ENCODE data around the gene FARP1. TPM values are rescaled to one million over a fixed set of nuclear protein-coding genes. Genes with fewer than 3 reads are reported as not detected.

FARP1 gene
- total RNA-seq, 1 donor from 2014 or later = 278 TPM

DNA sequence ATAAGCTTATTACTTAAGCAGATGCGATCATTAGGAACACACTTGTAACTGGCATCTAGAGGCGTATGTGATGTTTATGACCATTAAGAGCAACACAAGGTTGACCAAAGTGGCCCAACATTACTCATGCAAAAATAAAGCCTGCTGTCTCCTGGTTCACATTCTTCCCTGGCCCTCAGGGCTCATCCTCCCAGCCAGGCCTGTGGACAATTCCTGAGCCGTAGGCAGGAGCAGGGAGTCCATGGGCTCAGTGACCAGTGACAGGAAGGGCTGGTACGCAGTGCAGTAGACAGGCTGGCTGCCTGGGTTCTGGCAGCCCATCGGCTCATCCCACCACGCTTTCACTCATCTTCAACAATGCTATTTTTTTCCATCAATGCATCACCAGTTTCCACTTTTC lies 328.0 kb downstream of the FARP1 start:
- no peaks in the 10 kb centered on the region for H3K27me3 Mint-ChIP-seq
- H3K9me3 Mint-ChIP-seq (ENCODE audit: low read depth) = no peaks in the 10 kb centered on the region
- H3K27ac Mint-ChIP-seq = no peak overlapping the region
- TF ChIP-seq, protein P1, sequence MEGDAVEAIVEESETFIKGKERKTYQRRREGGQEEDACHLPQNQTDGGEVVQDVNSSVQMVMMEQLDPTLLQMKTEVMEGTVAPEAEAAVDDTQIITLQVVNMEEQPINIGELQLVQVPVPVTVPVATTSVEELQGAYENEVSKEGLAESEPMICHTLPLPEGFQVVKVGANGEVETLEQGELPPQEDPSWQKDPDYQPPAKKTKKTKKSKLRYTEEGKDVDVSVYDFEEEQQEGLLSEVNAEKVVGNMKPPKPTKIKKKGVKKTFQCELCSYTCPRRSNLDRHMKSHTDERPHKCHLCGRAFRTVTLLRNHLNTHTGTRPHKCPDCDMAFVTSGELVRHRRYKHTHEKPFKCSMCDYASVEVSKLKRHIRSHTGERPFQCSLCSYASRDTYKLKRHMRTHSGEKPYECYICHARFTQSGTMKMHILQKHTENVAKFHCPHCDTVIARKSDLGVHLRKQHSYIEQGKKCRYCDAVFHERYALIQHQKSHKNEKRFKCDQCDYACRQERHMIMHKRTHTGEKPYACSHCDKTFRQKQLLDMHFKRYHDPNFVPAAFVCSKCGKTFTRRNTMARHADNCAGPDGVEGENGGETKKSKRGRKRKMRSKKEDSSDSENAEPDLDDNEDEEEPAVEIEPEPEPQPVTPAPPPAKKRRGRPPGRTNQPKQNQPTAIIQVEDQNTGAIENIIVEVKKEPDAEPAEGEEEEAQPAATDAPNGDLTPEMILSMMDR (IDR thresholded peaks at IDR 0.05; ENCODE audit: unreplicated experiment) = no peak
- no peak overlapping the region for H3K4me3 Mint-ChIP-seq (ENCODE audit: low read depth)
- H3K36me3 Mint-ChIP-seq (ENCODE audit: insufficient read depth) = peaks cover 15% of the 10 kb centered on the region
- no peak for DNase-seq (ENCODE audit: low spot score, unreplicated experiment)
- H3K4me1 Mint-ChIP-seq (ENCODE audit: low read depth) = peaks cover 28% of the 10 kb centered on the region

DNA sequence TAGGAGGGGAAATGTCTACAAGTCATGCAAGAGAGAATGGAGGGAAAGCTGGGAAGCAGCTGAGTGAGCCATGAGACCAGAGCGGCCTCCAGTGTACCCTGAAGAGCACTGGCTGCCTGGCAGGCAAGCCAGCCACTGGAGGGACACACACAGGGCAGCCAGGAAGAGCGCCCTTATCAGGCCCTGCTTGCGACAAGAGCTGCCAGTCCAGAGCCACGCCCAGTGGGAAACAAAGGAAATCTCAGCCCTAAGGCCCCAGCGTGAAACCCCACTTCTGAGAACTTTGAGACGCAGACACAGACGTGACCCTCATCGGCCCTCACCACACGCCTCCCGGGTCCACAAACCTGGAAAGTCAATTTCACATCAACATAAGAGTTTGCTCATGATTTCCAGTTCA lies 329.0 kb downstream of the FARP1 start:
- Mint-ChIP-seq H3K4me1 (ENCODE audit: low read depth) (peaks cover 36% of the 10 kb centered on the region), H3K9me3 (ENCODE audit: low read depth) (no peaks in the 10 kb centered on the region), H3K27ac (peak overlapping the region; percentile 45), H3K4me3 (ENCODE audit: low read depth) (no peak overlapping the region), H3K27me3 (no peaks in the 10 kb centered on the region), H3K36me3 (ENCODE audit: insufficient read depth) (peaks cover 15% of the 10 kb centered on the region)
- DNase-seq (ENCODE audit: low spot score, unreplicated experiment) = no peak
- TF ChIP-seq, protein P1 (IDR thresholded peaks at IDR 0.05; ENCODE audit: unreplicated experiment) = no peak

DNA sequence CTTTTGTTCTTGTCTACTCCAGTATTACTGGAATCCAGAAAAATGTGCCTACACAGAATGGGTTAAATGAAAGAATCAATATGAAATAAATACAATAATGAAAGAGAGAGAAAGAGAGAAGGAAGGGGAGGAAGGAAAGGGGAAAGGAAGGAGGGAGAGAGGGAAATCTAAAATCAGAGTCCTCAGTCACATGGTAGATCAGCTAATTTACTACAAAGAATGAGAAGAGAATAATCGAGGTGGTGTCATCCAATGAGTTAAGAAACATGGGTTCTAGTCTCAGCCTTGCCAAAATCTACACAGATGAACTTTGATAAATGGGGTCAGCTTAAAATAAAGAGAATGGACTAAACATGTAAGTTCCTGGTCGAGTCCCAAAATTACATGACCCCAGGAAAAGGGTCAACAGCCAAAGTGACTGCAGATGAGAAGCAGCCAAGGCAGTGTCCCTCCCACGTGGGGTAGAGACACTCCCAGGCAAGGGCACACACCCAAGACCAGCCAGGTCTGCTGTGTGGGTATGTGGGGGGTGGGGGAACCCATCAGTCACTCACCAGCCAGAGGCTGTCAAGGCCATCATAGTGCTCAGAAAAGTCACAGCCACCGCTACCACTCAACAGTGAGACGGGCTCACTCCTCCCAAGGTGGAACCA lies 330.4 kb downstream of the FARP1 start:
- no peaks in the 10 kb centered on the region for H3K9me3 Mint-ChIP-seq (ENCODE audit: low read depth)
- TF ChIP-seq, protein P1 (IDR thresholded peaks at IDR 0.05; ENCODE audit: unreplicated experiment) = no peak
- peak overlapping the region; percentile 90 for H3K27ac Mint-ChIP-seq
- H3K27me3 Mint-ChIP-seq = no peaks in the 10 kb centered on the region
- H3K36me3 Mint-ChIP-seq (ENCODE audit: insufficient read depth) = peaks cover 14% of the 10 kb centered on the region
- H3K4me1 Mint-ChIP-seq (ENCODE audit: low read depth) = peaks cover 37% of the 10 kb centered on the region
- DNase-seq (ENCODE audit: low spot score, unreplicated experiment) = no peak
- H3K4me3 Mint-ChIP-seq (ENCODE audit: low read depth) = no peak overlapping the region

DNA sequence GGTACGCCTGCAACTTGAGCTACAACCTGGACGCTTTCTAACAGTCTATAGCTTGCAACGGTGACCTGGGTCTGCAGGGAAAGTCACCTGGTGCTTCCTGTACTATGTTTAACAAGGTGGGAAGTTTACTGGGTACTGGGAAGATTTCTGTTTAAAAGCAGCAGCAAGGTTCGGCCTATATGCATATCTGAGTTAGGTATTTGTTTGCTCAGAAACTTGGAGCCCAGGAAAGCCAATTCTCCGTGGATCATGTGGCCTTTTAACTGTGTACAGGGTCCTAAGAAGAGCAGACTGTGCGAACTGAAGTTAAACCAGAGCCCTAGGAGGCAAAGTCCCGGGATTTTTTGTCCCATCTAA lies 330.9 kb downstream of the FARP1 start:
- DNase-seq (ENCODE audit: low spot score, unreplicated experiment) = no peak
- Mint-ChIP-seq H3K27ac (peak overlapping the region; percentile 90), H3K9me3 (ENCODE audit: low read depth) (no peaks in the 10 kb centered on the region), H3K4me1 (ENCODE audit: low read depth) (peaks cover 37% of the 10 kb centered on the region), H3K36me3 (ENCODE audit: insufficient read depth) (peaks cover 14% of the 10 kb centered on the region), H3K27me3 (no peaks in the 10 kb centered on the region), H3K4me3 (ENCODE audit: low read depth) (no peak overlapping the region)
- TF ChIP-seq, protein P1 (IDR thresholded peaks at IDR 0.05; ENCODE audit: unreplicated experiment) = no peak

DNA sequence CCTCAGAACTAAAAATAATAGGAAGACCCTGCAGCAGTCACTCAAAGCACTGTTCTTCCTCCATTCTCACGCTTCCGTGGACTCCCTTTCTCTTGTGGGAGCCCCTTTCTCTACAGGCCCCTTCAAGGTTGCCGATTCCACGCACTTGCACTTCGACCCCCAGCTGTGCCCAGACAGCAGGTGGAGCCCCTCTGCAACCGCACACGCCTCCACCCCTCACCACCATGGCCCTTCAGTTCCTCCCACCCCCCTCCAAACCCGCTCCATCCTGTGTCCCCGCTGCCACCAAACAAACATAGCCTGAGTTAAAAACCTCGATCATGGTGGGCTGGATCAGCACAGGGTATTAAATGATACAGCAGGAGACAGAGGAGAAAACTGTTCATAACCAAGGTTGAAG lies 331.4 kb downstream of the FARP1 start:
- Mint-ChIP-seq H3K4me3 (ENCODE audit: low read depth) (no peak overlapping the region), H3K9me3 (ENCODE audit: low read depth) (no peaks in the 10 kb centered on the region), H3K27ac (peak overlapping the region; percentile 45), H3K36me3 (ENCODE audit: insufficient read depth) (peaks cover 14% of the 10 kb centered on the region), H3K27me3 (no peaks in the 10 kb centered on the region), H3K4me1 (ENCODE audit: low read depth) (peaks cover 37% of the 10 kb centered on the region)
- DNase-seq (ENCODE audit: low spot score, unreplicated experiment) = no peak
- TF ChIP-seq, protein P1 (IDR thresholded peaks at IDR 0.05; ENCODE audit: unreplicated experiment) = no peak
